Measurements from ENCODE around the gene KAZN.

GRCh38 chr1:14639291-14640050 is 41.0 kb downstream of the KAZN start:
- TF ChIP-seq CTCF (optimal IDR thresholded peaks at IDR 0.05 in 1 of 3, IDR thresholded peaks at IDR 0.05 in 1 of 3, conservative IDR thresholded peaks at IDR 0.05 in 1 of 3; ENCODE audit: extremely low read depth in 1 of 3, insufficient read depth in 2 of 3, low read length in 3 of 3) = no peak
- TF ChIP-seq EZH2 (IDR thresholded peaks at IDR 0.05; ENCODE audit: low read length) = no peak
